NCI-H1092 treated with DMSO at 0.1 percent for 48 hours (cell line): ENCODE data around the gene CCDC158.
"Not testable (repeated sequence)": the region's sequence is repeated elsewhere in the genome, so short reads cannot be mapped to it uniquely, and the experiment has no call there.

Experiments
- DNase-seq: peaks from one replicate; lab custom pipeline; 2025; lab: John Stamatoyannopoulos, UW

The CCDC158 gene

DNA sequence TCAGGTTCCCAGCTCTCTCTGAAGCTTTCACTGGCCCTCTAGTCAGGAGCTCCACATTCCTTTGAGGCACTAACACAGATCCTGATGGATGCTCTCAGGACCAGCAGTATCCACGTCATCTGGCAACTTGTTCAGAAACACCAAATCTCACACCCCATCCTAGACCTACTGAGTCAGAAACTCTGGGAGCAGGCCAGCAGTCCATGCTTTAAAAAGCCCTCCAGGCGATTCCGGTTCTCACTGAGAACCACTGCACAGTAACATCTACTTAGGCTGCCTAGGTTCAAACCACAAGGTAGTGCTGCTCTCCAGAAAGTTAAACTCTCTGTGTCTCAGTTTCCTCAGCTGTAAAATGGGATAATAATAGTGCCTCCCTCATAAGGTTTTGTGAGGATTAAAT, 55.3 kb downstream of the CCDC158 start:
- no peak for DNase-seq

DNA sequence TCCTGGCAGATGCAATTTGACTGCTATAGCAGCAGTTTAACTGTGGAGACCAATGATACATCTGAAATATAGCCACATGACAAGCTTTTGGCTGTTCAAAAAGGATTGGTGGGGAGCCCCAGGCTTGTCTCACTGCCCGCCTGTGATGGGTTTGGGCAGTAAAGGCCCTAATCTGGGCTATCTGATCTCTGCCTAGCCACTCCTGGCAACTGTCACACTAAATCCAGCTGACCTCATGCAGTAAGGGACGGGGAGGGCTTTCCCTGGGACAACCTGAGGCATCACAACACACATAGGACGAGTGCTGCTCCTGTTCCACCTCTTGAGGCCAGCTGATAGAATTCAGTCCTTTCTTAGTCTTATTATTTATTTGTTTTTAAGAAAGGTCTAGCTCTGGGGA, 56.2 kb downstream of the CCDC158 start:
- DNase-seq, result no peak

DNA sequence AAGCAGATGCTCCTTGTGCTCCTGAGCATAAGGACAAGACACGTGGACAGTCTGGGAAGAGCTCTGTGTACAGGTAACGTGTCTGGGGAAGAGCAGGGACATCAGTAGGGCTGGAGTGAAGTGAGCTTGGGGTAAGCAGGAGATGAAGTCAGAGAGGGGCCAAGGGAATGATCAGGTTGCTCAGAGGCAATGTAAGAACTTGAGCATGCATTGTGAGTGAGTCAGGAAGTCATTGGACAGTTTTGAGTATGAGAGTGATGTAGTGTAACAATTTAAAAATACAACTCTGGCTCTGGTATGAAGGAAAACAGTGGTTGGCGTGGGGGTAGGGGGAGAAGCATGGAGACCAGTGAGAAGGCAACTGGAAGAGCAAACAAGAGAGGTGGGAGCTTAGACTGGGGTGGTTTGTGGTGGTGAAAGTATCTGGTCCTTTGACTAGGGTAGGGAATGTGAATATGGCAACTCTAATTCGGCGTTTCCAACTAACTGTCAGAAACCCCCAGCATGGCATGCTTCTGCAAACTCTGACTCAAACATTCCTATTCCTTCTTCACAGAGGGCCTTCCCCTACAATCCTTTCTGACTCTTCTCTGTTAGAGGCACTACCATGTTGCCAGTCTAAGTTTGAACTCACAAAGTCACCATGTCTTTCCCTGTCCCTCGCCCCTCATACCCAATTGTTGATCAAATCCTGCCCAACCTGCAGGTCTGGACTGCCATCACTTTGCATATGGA, 57.2 kb downstream of the CCDC158 start:
- DNase-seq, result no peak

DNA sequence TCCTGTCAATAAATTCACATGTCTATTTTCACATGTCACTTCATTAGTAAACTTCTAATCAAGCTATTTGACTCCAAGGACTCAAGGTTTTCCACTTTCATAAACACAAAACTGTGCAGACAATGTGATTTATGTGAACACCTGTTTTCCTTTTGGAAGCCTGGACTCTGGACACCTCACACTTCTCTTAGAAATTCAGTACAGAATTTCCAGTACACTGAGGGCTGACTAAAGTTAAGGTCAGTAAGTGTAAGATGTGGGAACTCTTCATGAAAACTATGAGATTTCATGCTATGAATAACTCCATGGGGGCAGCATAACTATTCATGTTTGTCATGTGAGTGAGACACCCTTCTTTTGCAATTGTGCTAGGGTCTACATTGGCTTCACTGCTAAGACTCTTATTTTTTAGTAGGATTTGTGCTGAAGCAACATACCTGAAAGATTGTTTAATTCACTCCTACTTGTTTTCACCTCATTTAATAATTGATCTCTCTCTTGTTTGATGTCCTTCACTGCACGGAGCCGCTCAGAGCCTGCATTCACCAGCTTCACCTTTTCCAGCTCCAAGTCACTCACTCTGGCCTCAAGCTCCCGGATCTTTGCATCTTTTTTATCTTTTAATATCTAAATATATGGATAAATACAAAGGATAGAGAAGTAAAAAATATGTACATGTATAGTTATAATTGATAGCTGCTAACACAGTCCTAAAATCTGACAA, 59.1 kb downstream of the CCDC158 start:
- no peak for DNase-seq

DNA sequence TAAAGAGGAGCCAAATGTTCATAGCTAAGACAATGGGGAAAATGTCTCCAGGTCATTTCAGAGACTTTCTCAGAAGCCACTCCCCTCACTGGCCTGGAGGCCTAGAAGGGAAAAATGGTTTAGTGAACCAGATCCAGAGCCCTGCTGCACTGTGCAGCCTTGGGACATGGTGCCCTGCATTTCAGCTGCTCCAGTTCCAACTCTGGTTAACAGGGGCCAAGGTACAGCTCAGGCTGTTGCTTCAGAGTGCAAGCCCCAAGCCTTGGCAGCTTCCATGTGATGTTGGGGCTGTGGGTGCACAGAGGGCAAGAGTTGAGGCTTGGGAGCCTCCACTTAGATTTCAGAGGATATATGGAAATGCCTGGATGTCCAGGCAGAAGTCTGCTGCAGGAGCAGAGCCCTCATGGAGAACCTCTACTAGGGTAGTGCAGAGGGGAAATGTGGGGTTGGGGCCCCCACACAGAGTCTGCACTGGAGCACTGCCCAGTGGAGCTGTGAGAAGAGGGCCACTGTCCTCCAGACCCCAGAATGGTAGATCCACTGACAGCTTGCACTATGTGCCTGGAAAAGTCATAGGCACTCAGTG, 61.0 kb downstream of the CCDC158 start:
- not testable (repeated sequence) for DNase-seq

DNA sequence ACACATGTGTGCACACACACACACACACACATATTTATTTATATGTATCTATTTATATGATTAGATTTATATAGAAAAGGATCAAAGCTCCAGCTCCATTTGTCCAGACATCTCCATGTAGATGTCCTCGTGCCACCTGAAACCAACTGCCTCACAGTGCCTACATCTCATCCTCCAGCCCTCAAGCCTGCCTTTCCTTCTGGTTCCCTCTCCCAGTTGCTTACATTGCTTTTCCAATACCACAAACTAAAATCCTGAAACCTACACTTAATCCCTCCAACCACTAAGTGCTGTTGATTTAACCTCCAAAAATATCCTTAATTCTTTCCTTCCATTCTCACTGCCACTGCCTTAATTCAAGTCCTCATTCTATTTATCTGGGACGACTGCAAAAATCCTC, 63.0 kb downstream of the CCDC158 start:
- no peak for DNase-seq

DNA sequence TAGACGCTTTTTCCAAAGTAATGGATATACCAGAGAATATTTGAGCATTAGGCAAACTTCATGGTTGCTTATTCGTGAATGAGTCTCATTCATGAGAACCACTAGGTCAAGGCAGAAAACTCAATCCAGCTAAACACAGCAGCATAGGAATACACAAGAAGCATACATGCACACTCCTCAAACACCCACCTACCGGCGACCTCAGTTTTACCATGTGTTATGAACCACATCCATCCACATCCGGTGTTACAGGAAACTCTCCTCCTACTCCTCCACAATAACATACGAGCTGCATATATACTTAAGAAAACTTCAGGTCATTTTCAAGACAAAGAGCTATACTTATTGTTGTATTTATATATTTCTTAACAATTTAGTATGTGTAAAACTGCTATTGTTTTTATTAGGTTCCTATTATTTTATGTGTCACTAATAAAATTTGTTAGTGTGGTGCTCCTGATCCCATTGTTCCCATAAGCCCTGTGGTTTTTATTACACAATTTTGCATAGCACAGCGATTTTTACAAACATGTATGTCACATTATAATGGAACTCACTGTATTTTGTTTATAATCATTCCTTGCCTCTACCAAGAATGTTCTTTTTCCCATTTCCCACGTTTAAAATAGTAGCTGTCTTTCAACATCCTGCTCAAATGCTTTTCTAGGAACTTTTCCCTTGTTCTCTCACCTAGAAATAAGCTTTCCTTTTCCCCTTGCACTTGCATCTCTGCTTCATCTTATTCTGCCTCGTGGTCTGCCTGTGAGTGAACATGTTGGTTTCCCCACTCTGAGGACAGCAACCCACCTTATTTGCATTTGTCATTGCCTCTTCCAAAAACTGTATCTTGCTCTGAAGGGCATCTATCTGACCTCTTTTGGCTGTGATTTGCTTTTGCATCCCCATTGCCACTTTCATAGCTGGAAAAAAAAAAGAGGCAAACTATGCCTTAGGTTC, 66.1 kb downstream of the CCDC158 start:
- DNase-seq, result no peak

DNA sequence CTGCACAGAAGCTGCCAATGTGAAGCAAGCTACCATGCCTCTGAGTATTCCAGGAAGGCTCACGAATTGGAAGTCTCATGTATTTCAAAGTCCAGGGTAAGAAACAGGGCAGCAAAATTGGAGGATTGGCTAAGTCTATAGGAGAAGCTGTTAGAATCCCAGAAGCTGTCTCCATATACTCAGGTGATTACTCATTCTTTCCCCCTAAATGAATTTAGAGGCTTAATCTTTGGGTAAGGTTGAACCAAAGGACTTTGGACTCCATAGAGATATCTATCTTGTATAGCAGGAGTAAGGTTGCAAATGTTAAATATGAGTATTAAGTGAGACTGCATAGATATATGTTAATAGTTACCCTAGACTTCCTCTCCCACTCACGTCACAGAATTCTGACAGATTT, 78.1 kb downstream of the CCDC158 start:
- no peak for DNase-seq

DNA sequence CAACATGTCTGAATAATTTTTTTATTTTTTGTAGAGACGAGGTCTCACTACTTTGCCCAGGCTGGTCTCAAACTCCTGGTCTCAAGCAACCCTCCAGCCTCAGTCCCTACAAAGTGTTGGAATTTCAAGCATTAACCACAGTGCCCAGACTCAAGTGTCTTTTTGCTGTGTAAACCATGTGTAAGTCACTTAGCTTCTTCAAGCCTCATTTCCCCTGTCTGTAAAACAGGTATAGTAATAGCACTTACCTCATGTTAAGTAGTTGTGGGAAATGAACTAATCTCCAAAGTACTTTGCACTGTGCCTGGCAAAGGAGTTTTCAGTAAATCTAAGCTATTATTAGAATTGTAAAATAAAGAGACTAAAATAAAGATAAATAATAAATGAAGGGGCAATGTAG, 78.8 kb downstream of the CCDC158 start:
- DNase-seq, result no peak

DNA sequence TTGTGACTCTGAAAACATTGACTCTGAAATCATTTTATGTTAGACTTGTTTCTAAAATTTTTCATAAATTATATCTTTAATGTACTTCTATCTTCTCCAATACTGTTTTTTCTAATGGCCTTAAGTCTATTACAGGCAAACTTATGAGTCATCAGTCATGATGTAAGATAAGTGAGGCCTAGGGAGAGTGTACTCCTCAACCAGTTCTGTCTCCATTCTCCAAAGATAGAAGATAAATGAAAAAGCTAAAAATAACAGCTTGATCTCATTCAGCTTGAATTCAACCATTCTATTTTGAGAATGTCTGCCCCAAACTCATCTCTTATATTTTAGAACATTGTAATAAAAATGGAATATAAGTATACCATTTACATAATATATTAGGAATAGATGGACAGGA, 79.9 kb downstream of the CCDC158 start:
- no peak for DNase-seq

DNA sequence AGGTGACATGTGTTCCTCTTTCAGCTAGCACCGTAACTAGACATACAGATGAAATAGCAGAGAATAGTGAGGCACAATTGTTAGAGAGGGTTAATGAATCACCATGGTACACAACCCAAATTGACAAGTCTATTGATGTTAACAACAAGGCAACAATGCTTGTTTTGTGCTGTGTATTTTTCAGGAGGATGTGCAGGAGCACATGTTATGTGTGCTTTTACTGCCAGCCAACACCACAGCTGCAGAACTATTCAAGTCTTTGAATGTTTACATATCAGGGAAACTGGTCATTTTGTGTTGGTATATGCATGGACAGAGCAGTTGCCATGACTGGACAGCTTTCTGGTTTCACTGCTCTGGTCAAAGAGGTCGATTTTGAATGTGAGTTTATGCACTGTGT, 81.6 kb downstream of the CCDC158 start:
- no peak for DNase-seq

DNA sequence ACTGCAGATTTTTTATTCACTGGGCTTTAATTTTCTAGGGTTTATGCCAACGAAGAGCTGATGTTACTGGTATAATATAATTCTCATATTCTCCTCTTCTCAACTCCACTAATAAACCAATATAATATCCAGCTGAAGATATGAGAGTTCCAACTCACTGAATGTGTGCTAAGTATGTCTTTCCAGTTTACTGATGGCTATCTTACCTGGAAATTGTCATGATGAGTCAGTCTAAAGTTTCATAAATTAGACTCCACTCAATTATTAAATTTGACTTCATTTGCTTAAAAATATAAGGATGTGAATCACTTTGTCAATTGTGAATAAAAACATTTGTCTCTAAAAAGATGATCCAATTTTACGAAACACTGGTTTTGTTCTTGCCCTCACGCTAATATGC, 86.1 kb downstream of the CCDC158 start:
- no peak for DNase-seq

DNA sequence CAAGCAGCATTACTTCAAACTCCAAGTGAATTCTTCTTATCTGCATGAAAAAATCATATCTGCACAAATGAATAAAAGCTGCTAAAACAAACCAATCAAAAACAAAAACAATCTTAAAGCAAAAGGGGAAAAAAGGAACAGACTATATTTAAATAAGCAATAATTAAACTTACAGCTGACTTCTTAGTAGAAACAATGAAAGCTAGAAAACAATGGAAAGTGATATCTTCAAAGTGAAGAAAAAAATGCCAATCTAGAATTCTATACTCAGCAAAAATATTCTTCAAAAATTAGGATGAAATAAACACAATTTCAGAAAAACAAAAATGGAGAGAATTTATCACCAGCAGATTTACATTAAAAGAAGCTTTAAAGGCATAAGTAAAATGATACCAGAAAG, 94.4 kb downstream of the CCDC158 start:
- DNase-seq, result no peak

DNA sequence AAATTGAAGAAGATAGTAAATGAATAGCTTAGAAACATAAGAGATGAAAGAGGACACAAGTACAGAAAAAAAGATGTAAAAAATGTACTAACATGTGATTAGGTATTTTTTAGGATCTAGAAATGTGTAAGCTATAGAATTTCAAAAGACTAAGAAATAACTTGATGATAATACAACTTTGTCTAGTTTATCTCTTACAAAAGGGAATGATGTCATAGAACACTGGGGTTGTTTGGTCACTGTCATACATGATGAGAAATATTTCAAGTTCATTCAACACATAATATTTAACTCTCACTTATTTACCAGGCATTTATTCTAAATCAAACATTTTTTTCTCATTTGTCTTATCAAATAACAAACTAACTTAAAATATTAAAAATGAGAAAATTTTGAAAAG, 95.9 kb downstream of the CCDC158 start:
- no peak for DNase-seq

DNA sequence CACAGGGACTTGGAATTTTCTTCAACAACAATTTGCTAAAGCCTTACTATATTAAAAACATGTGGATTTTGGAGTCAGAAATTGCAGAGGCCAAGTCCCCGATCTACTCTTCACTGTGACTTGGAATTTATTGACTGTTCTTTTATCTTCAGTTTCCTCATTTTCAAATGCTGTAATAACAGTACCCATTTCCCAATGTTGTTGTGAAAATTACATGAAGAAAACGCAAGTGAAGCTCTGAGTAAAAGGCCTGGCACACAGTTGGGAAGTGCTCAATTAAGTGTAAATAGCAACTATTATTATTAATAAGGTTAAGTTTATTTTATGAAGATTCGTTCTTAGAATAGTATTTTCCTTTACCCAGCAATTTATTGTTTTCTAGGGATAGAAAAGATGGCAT, 98.7 kb downstream of the CCDC158 start:
- DNase-seq, result no peak

DNA sequence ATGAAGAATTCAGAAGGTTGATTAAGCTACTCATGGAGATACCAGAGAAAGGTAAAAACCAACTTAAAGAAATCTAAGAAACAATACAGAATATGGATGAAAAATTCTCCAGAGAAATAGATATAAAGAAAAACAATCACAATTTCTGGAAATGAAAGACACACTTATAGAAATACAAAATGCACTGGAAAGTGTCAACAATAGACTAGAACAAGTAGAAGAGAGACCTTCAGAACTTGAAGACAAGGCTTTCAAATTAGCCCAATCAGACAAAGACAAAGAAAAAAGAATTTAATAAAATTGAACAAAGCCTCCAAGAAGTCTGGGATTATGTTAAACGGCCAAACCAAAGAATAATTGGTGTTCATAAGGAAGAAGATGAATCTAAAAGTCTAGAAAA, 104.8 kb downstream of the CCDC158 start:
- no peak for DNase-seq

DNA sequence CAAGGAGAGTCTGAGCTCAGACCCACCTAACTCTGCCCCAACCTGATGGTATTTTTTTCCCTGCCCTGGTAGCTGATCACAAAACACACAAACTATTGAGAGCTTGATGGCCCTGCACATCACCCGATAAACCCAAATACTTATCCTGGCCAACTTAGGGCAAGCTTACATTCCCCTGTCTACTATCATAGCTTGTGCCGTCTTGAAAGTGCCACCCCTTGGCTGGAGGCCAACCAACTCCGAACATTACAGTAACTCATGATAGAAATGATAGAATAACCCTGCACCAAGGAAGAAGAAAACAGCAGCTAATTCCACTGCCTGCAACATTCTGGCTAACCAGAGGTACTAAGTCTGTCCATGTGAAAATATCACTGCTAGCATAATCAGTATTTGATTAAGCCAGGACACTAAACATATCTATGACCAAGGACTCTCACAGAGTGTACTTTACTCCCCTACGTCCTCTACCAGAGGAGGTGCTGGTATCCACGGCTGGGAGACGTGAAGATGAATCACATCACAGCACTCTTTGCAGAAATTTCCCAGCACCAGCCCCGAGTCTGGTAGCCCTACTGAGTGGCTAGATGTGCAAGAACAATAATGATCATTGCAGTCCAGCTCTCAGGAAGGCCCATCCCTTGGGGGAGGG, 105.5 kb downstream of the CCDC158 start:
- DNase-seq, result no peak

DNA sequence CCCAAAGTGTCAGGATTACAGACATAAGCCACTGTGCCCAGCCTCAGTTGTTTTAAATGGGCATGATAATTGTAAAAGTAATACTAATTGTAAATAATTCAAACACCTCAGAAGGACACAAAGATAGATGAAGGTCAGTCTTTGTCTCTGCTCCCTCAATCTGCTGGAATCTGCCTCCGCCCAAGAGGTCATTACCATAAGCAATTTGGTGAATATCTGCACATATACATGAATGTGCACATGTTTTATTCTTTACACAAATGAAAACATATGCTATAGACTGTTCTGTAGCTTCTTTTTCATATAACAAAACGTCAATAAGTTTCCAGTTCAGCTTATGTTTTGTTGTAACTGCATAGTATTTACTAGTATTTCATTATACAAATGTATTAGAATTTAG, 107.4 kb downstream of the CCDC158 start:
- no peak for DNase-seq

DNA sequence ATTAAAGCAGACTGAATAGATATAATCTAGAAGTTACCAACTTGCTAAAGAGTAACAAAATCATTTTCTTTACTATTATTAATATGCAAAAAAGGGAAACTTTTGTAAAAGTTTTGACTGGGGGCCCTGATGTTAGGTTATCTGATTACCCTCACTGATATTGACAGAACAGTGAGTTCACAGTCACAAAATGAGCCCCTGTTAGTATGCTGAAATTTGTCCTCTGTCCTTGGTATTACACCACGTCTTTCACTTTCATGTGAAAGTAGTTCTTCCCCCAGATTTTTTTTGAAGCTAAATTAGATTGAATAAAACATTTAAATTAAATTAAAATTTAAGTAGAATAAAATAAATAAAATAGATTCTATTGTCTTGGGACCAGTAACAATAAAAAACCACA, 108.5 kb downstream of the CCDC158 start:
- no peak for DNase-seq

DNA sequence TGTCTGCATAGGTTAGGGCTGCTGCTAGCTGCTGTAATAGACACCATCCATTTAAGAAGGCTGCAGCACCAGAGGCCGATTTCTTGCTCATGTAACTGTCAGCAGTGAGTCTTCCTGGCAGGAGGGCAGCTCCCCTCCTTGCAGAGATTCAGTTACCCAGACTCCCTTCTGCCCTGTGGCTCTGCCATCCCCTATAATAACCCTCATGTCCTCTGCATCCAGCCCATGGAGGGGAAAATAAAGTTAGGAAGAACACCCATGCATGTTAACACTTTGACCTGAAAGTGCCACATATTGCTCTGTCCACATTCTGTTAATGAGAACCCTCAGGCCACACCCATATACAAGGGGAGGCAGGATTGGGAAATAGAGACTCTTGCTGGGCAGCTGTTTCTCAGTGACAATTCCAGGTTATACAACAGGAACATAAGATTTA, 109.0 kb downstream of the CCDC158 start:
- no peak for DNase-seq

DNA sequence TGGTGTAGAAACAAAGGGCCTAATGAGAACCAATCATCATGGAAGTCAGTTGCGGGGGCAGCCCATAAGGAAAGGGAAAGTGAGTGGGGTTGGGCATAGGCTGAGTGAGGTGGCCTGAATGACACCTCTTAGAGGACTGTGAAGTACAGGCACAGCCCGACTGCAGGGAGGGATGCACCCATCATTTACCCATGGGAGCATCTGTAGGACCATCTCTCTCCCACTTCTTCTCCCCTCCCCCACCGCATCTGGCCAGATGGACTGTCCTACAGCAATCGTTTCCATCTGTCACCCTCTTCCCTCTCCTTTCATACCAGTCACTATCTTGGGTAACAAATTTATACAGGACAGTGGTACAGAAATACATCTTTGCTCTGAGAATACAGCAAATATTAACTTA, 110.3 kb downstream of the CCDC158 start:
- no peak for DNase-seq
